HCT116 (cell line): ENCODE results near the gene PTGR3. TPM values are rescaled to one million over a fixed set of nuclear protein-coding genes. Genes with fewer than 3 reads are reported as not detected.

Experiments
- ATAC-seq: fragments of 200-7000 bp; cut with Tn5 transposase; 2 replicates; pipeline ENCODE4 v1.9.1; 2020; ENCODE audit warnings: mild to moderate bottlenecking, moderate library complexity
- BruUV-seq: library from RNA; stranded (reverse); fragments of 400-500 nt; replicated peaks from 2 replicates; lab custom pipeline; 2021; lab: Mats Ljungman, UMichigan
- CTCF ChIA-PET: fragments of 300-600 bp; sonication (Branson Sonifier 250); formaldehyde crosslinking; loops from one replicate; lab custom pipeline; 2021; ENCODE audit warnings: antibody characterized with exemption; lab: Charles Lee
- POLR2A ChIA-PET: fragments of 300-600, 350-600 bp; sonication (Branson Sonifier 250); formaldehyde crosslinking; loops from one replicate; lab custom pipeline; 2021; ENCODE audit warnings: antibody characterized with exemption; lab: Charles Lee
- RAD21 ChIA-PET, 2 experiments: fragments of 300-600 bp; sonication (Branson Sonifier 250); formaldehyde crosslinking; loops; one replicate each; lab custom pipeline; 2023; ENCODE audit warnings: low total read pairs in 2 of 2; ENCODE audit not compliant: uncharacterized antibody in 2 of 2, unreplicated experiment in 2 of 2, low non-redundant PET in 1 of 2; lab: Charles Lee
- DNase-seq: peaks from one replicate; pipeline ENCODE4 v3.0.0-alpha.2; 2010; ENCODE audit warnings: low read depth, low spot score
- H2AFZ ChIP-seq: fragments of 200-600 bp; shearing (Covaris generic), sonication (generic); 2 replicates; pipeline ENCODE4 v1.6.1; 2017; ENCODE audit warnings: low read depth, mixed run types, mixed read lengths, antibody characterized with exemption, low read length; ENCODE audit not compliant: poor library complexity, severe bottlenecking
- H3K27ac ChIP-seq: 2 replicates; pipeline ENCODE4 v1.5.1; 2012; ENCODE audit warnings: low read depth, low read length
- H3K27me3 ChIP-seq: fragments of 200-600 bp; sonication (generic); 2 replicates; pipeline ENCODE4 v1.6.1; 2016; ENCODE audit warnings: mixed run types, low read length, mixed read lengths; ENCODE audit not compliant: insufficient read depth
- H3K36me3 ChIP-seq, 2 experiments: fragments of 200-500 bp in 1 of 2; fragments of 200-600 bp in 1 of 2; sonication (Bioruptor generic) in 1 of 2; sonication (generic) in 1 of 2; 2 replicates each; pipeline versions ENCODE4 v1.5.1 to v1.6.1; 2014 to 2016; ENCODE audit warnings: low read length in 2 of 2, inconsistent platforms in 1 of 2, mixed read lengths in 1 of 2, mixed run types in 1 of 2; ENCODE audit not compliant: insufficient read depth in 2 of 2, control insufficient read depth in 1 of 2
- H3K4me1 ChIP-seq, 2 experiments: fragments of 200-600 bp in 1 of 2; sonication (generic) in 1 of 2; 2 replicates each; pipeline versions ENCODE4 v1.5.1 to v1.6.1; 2012 to 2017; ENCODE audit warnings: low read length in 2 of 2, inconsistent platforms in 1 of 2, mild to moderate bottlenecking in 1 of 2, mixed read lengths in 1 of 2, mixed run types in 1 of 2, moderate library complexity in 1 of 2; ENCODE audit not compliant: insufficient read depth in 2 of 2, control insufficient read depth in 1 of 2
- H3K4me2 ChIP-seq: fragments of 200-600 bp; sonication (generic); 2 replicates; pipeline ENCODE4 v1.6.1; 2017; ENCODE audit warnings: mixed run types, low read length, mixed read lengths
- H3K4me3 ChIP-seq, 2 experiments: fragments of 200-600 bp in 1 of 2; sonication (generic) in 1 of 2; replicated peaks in 1 of 2; 2 replicates each; pipeline ENCODE4 v1.5.1; 2011 to 2016; ENCODE audit warnings: low read length in 2 of 2, control low read depth in 1 of 2, low read depth in 1 of 2, mild to moderate bottlenecking in 1 of 2, mixed read lengths in 1 of 2, mixed run types in 1 of 2
- H3K79me2 ChIP-seq: fragments of 200-600 bp; sonication (generic); 2 replicates; pipeline ENCODE4 v1.6.1; 2017; ENCODE audit warnings: mild to moderate bottlenecking, mixed run types, low read length, moderate library complexity, mixed read lengths; ENCODE audit not compliant: insufficient read depth
- H3K9ac ChIP-seq: fragments of 200-600 bp; sonication (generic); 2 replicates; pipeline ENCODE4 v1.6.1; 2016; ENCODE audit warnings: low read length, mixed read lengths
- H3K9me2 ChIP-seq: fragments of 200-600 bp; sonication (generic), shearing (Covaris generic); 2 replicates; pipeline ENCODE4 v1.6.1; 2017; ENCODE audit warnings: mixed run types, mild to moderate bottlenecking, moderate library complexity; ENCODE audit not compliant: insufficient read depth
- H3K9me3 ChIP-seq, 2 experiments: fragments of 200-500 bp in 1 of 2; fragments of 200-600 bp in 1 of 2; sonication (Bioruptor generic) in 1 of 2; sonication (generic) in 1 of 2; 2 replicates each; pipeline ENCODE4 v1.6.1; 2014 to 2017; ENCODE audit warnings: low read length in 2 of 2, mixed read lengths in 2 of 2, inconsistent platforms in 1 of 2, low read depth in 1 of 2, mild to moderate bottlenecking in 1 of 2, mixed run types in 1 of 2, moderate library complexity in 1 of 2; ENCODE audit not compliant: control insufficient read depth in 1 of 2, insufficient read depth in 1 of 2
- H4K20me1 ChIP-seq: fragments of 200-600 bp; sonication (generic), shearing (Covaris generic); 2 replicates; pipeline ENCODE4 v1.6.1; 2017; ENCODE audit warnings: mixed run types, mild to moderate bottlenecking, moderate library complexity; ENCODE audit not compliant: insufficient read depth
- CBX3 ChIP-seq: IDR thresholded peaks from 2 replicates; pipeline ENCODE4 v1.6.1; 2012; ENCODE audit warnings: low read depth
- CEBPB ChIP-seq: IDR thresholded peaks from 2 replicates; pipeline ENCODE4 v1.6.1; 2012; ENCODE audit warnings: low read depth
- CTCF ChIP-seq, 3 experiments: fragments of 200-600 bp in 1 of 3; sonication (generic) in 1 of 3; IDR thresholded peaks in 2 of 3; conservative IDR thresholded peaks in 1 of 3; 2 replicates each; pipeline ENCODE4 v1.5.1; 2012 to 2017; ENCODE audit warnings: low read depth in 2 of 3, low read length in 2 of 3, antibody characterized with exemption in 1 of 3, borderline replicate concordance in 1 of 3, control low read depth in 1 of 3, mild to moderate bottlenecking in 1 of 3, mixed read lengths in 1 of 3, mixed run types in 1 of 3, moderate library complexity in 1 of 3; ENCODE audit not compliant: insufficient read depth in 1 of 3
- EGR1 ChIP-seq: IDR thresholded peaks from 2 replicates; pipeline ENCODE4 v1.6.1; 2012; ENCODE audit warnings: low read depth
- ELF1 ChIP-seq: IDR thresholded peaks from 2 replicates; pipeline ENCODE4 v1.6.1; 2012; ENCODE audit warnings: low read depth, borderline replicate concordance
- EZH2 ChIP-seq: fragments of 200-600 bp; sonication (generic); IDR thresholded peaks from 2 replicates; pipeline ENCODE4 v1.6.1; 2017; ENCODE audit warnings: antibody characterized with exemption, mixed run types
- EZH2phosphoT487 ChIP-seq: fragments of 200-600 bp; IDR thresholded peaks from 2 replicates; pipeline ENCODE4 v1.6.1; 2018; ENCODE audit warnings: antibody characterized with exemption, borderline replicate concordance
- FOSL1 ChIP-seq: IDR thresholded peaks from 2 replicates; pipeline ENCODE4 v1.6.1; 2012; ENCODE audit warnings: low read depth
- JUND ChIP-seq: IDR thresholded peaks from 2 replicates; pipeline ENCODE4 v1.6.1; 2012
- MAX ChIP-seq: IDR thresholded peaks from 2 replicates; pipeline ENCODE4 v1.6.1; 2012
- POLR2A ChIP-seq: IDR thresholded peaks from 2 replicates; pipeline ENCODE4 v1.7.0; 2011; ENCODE audit warnings: borderline replicate concordance; ENCODE audit not compliant: insufficient read depth, insufficient read length; ENCODE audit errors: extremely low read depth
- POLR2AphosphoS5 ChIP-seq: IDR thresholded peaks from 2 replicates; pipeline ENCODE4 v1.6.1; 2011; ENCODE audit warnings: mild to moderate bottlenecking, low read depth, low read length, moderate library complexity
- RAD21 ChIP-seq: IDR thresholded peaks from 2 replicates; pipeline ENCODE4 v1.6.1; 2012; ENCODE audit warnings: low read depth, mild to moderate bottlenecking
- SIN3A ChIP-seq: IDR thresholded peaks from 2 replicates; pipeline ENCODE4 v1.6.1; 2012; ENCODE audit warnings: low read depth
- SP1 ChIP-seq: IDR thresholded peaks from 2 replicates; pipeline ENCODE4 v1.6.1; 2012; ENCODE audit warnings: low read depth
- SRF ChIP-seq: IDR thresholded peaks from 2 replicates; pipeline ENCODE4 v1.6.1; 2012; ENCODE audit warnings: low read depth
- YY1 ChIP-seq: IDR thresholded peaks from 2 replicates; pipeline ENCODE4 v1.6.1; 2011; ENCODE audit warnings: low read length, low read depth, moderate library complexity, mild to moderate bottlenecking; ENCODE audit not compliant: insufficient replicate concordance; ENCODE audit errors: extremely low read depth
- ZFX ChIP-seq: fragments of 450-650 bp; IDR thresholded peaks from 2 replicates; pipeline ENCODE4 v1.6.1; 2017
- intact Hi-C: fragments of 100-400 bp; cut with micrococcal nuclease; formaldehyde crosslinking; loops from 2 replicates; pipeline ENCODE4 v1.10.0; 2022
- total RNA-seq: library from RNA; stranded (reverse); gene quantifications from one replicate; pipeline ENCODE4 v1.2.1, GENCODE V29; 2021; ENCODE audit not compliant: unreplicated experiment

Gene PTGR3
- total RNA-seq, 1 experiment from 2014 or later = 25.3 TPM

- H3K4me2 ChIP-seq = no peak overlapping the region
- no TSS peak for BruUV-seq
- H3K4me1 ChIP-seq = no peaks in the 10 kb centered on the region
- TF ChIP-seq ELF1 = no peak
- TF ChIP-seq FOSL1 = no peak
- TF ChIP-seq POLR2AphosphoS5 = no peak
- TF ChIP-seq CTCF (IDR thresholded peaks at IDR 0.05 in 2 of 3, conservative IDR thresholded peaks at IDR 0.05 in 1 of 3; ENCODE audit: borderline replicate concordance in 1 of 3, insufficient read depth in 1 of 3, low read depth in 2 of 3, low read length in 2 of 3) = no peak
- TF ChIP-seq RAD21 = no peak
- TF ChIP-seq YY1 = no peak
- no peak for TF ChIP-seq JUND
- TF ChIP-seq EGR1 = no peak
- TF ChIP-seq CEBPB = no peak
- TF ChIP-seq EZH2phosphoT487 = no peak
- no peak for TF ChIP-seq SP1
- TF ChIP-seq SIN3A = no peak
- no peak for TF ChIP-seq ZFX
- TF ChIP-seq EZH2 = no peak
- TF ChIP-seq CBX3 = no peak
- no peak for TF ChIP-seq POLR2A
- TF ChIP-seq MAX = no peak
- no peak for TF ChIP-seq SRF
- no peaks in the 10 kb centered on the region for H4K20me1 ChIP-seq
- no peaks in the 10 kb centered on the region for H3K9me3 ChIP-seq
- ChIA-PET POLR2A (no interaction called here), CTCF (no interaction called here), RAD21 (no interaction called here)
- intact Hi-C loops = no loop called here
- H3K9me2 ChIP-seq = no peaks in the 10 kb centered on the region
- H3K4me3 ChIP-seq = no peak overlapping the region
- ATAC-seq = no peak
- no peak overlapping the region for H3K27ac ChIP-seq
- H3K36me3 ChIP-seq = no peaks in the 10 kb centered on the region
- no peak overlapping the region for H3K9ac ChIP-seq
- DNase-seq = no peak
- no peaks in the 10 kb centered on the region for H3K79me2 ChIP-seq
- no peaks in the 10 kb centered on the region for H3K27me3 ChIP-seq
- no peak overlapping the region for H2AFZ ChIP-seq
These were observed 29.2 kb upstream of the PTGR3 start for GRCh38 chr18:75238100-75238499.
